Right lobe of liver (tissue), 4 donors: ENCODE measurements around the gene HM13.

Experiments
- POLR2A ChIP-seq: fragments of 450-650 bp; IDR thresholded peaks from one replicate; pipeline ENCODE4 v1.6.1; 2017; ENCODE audit warnings: antibody characterized with exemption, mild to moderate bottlenecking
- TF ChIP-seq, protein P1 (sequence below), 4 donors: fragments of 200-600 bp in 3 of 4; fragments of 450-650 bp in 1 of 4; IDR thresholded peaks; one replicate each; pipeline versions ENCODE4 v1.5.1 to v1.8.0; 2016 to 2022; ENCODE audit warnings: antibody characterized with exemption in 4 of 4, mild to moderate bottlenecking in 2 of 4
- donor health status: DM: no; HTN: no; CAD: no.
- donor health status: DM: no; HTN: no; CAD: no.
- donor health status: DM: no; HTN: yes; CAD: no.

DNA sequence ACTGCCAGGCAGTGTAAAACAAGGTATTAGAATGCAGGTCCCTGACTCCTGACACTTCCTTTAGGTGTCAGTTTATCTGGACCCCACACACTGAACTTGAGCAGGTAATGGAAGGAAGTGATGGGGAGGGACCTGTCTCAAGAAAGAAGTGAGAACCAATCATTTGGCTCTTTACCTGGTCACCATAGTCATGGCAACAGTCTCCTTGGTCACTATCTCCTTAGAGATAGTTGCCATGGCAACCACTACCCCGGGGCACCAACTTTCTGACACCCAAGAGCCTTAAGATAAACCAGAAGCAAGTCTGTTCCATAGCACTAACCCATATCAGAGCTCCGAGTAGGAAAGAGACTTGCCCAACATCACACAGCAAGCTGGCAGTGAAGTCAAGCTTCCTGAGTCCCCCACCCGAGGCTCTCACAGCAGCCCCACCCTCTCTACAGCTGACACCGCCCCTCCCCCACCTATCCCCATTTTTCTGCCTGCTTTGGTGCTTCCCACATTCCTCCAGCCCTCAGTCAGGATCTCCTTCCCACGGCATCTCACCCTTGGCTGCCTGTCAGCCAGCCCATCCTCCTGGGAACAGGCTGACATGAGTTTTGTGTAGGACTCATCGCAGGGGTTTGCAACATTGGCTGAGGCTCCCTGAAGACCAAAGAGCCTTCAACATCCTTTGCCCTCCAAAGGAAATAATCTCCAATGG lies 16.3 kb upstream of the HM13 start:
- TF ChIP-seq, protein P1, sequence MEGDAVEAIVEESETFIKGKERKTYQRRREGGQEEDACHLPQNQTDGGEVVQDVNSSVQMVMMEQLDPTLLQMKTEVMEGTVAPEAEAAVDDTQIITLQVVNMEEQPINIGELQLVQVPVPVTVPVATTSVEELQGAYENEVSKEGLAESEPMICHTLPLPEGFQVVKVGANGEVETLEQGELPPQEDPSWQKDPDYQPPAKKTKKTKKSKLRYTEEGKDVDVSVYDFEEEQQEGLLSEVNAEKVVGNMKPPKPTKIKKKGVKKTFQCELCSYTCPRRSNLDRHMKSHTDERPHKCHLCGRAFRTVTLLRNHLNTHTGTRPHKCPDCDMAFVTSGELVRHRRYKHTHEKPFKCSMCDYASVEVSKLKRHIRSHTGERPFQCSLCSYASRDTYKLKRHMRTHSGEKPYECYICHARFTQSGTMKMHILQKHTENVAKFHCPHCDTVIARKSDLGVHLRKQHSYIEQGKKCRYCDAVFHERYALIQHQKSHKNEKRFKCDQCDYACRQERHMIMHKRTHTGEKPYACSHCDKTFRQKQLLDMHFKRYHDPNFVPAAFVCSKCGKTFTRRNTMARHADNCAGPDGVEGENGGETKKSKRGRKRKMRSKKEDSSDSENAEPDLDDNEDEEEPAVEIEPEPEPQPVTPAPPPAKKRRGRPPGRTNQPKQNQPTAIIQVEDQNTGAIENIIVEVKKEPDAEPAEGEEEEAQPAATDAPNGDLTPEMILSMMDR (IDR thresholded peaks at IDR 0.05): no peak
- no peak for TF ChIP-seq POLR2A
